HepG2 (cell line): ENCODE results near the gene STYXL1. TPM values are rescaled to one million over a fixed set of nuclear protein-coding genes. Genes with fewer than 3 reads are reported as not detected.

Experiments
- CC2D1A ChIP-seq: sonication (generic); formaldehyde crosslinking; IDR thresholded peaks from 2 replicates; pipeline ENCODE4 v1.8.1; 2023; ENCODE audit warnings: mild to moderate bottlenecking, missing genetic modification reagents
- CEBPG ChIP-seq: IDR thresholded peaks from 2 replicates; pipeline ENCODE4 v1.6.1; 2016
- HNF4G ChIP-seq, 2 experiments: sonication (generic) in 1 of 2; formaldehyde crosslinking in 1 of 2; IDR thresholded peaks; 2 replicates each; pipeline versions ENCODE4 v1.4.0 to v1.6.1; 2011 to 2020; ENCODE audit warnings: borderline replicate concordance in 2 of 2, low read depth in 2 of 2, mild to moderate bottlenecking in 2 of 2, low read length in 1 of 2, missing genetic modification reagents in 1 of 2, moderate library complexity in 1 of 2
- JUN ChIP-seq: sonication (generic); formaldehyde crosslinking; IDR thresholded peaks from 2 replicates; pipeline ENCODE4 v1.4.0; 2020; ENCODE audit warnings: mild to moderate bottlenecking, missing genetic modification reagents
- NR2F1 ChIP-seq, 2 experiments: fragments of 450-650 bp in 1 of 2; formaldehyde crosslinking in 1 of 2; IDR thresholded peaks; 2 replicates each; pipeline versions ENCODE4 v1.5.0 to v1.6.1; 2016 to 2020; ENCODE audit warnings: mild to moderate bottlenecking in 1 of 2, missing compliant biosample characterization in 1 of 2, missing genetic modification reagents in 1 of 2, moderate library complexity in 1 of 2
- RORA ChIP-seq: sonication (generic); formaldehyde crosslinking; IDR thresholded peaks from 2 replicates; pipeline ENCODE4 v1.5.0; 2020; ENCODE audit warnings: mild to moderate bottlenecking, missing genetic modification reagents, moderate library complexity
- SUZ12 ChIP-seq: fragments of 150-350 bp; IDR thresholded peaks from 2 replicates; pipeline ENCODE4 v1.6.1; 2014; ENCODE audit warnings: low read depth, low read length
- ZNF468 ChIP-seq: sonication (generic); formaldehyde crosslinking; IDR thresholded peaks from 2 replicates; pipeline ENCODE4 v1.8.0; 2022; ENCODE audit warnings: mild to moderate bottlenecking, moderate library complexity, missing genetic modification reagents
- ZNF557 ChIP-seq: sonication (generic); formaldehyde crosslinking; IDR thresholded peaks from 2 replicates; pipeline ENCODE4 v1.4.0; 2020; ENCODE audit warnings: missing genetic modification reagents
- ZZZ3 ChIP-seq: sonication (generic); formaldehyde crosslinking; IDR thresholded peaks from 2 replicates; pipeline ENCODE4 v1.4.0; 2020; ENCODE audit warnings: missing genetic modification reagents, mild to moderate bottlenecking, borderline replicate concordance
- polyA plus RNA-seq, 8 experiments: library from polyadenylated mRNA; depleted of rRNA in 3 of 8; stranded (reverse) in 7 of 8; unstranded in 1 of 8; fragments of >200 nt; fragmentation: Illumina TruSeq in 4 of 8; extraction: Trizol in 4 of 8; gene quantifications; 2 replicates each; pipeline versions ENCODE4 v1.2.1 to v1.2.3, GENCODE V29; 2011 to 2016; ENCODE audit warnings: low read depth in 4 of 8, missing spikeins in 1 of 8, mixed read lengths in 1 of 8; ENCODE audit not compliant: insufficient read depth in 1 of 8
- total RNA-seq, 5 experiments: library from RNA; depleted of rRNA; stranded (reverse); fragments of >200 nt; fragmentation: Illumina TruSeq; extraction: Trizol; gene quantifications; 2 replicates each; pipeline ENCODE4 v1.2.3, GENCODE V29; 2016; ENCODE audit warnings: low read depth in 1 of 5
- TF ChIP-seq, protein P1 (sequence below): IDR thresholded peaks from 2 replicates; pipeline ENCODE4 v1.6.1; 2016; ENCODE audit warnings: low read depth
- TF ChIP-seq, protein P2 (sequence below): sonication (generic); formaldehyde crosslinking; IDR thresholded peaks from 2 replicates; pipeline ENCODE4 v1.5.0; 2020; ENCODE audit warnings: missing genetic modification reagents
- TF ChIP-seq, protein P3 (sequence below): sonication (generic); formaldehyde crosslinking; conservative IDR thresholded peaks from 2 replicates; pipeline ENCODE4 v1.4.0; 2020; ENCODE audit warnings: missing genetic modification reagents
- TF ChIP-seq, protein P4 (sequence below): sonication (generic); formaldehyde crosslinking; IDR thresholded peaks from 2 replicates; pipeline ENCODE4 v1.5.0; 2020; ENCODE audit warnings: mild to moderate bottlenecking, missing genetic modification reagents
- TF ChIP-seq, protein P5 (sequence below): IDR thresholded peaks from 2 replicates; pipeline ENCODE4 v1.6.1; 2012; ENCODE audit warnings: low read depth, low read length, improper control_type of control experiment
- TF ChIP-seq, protein P6 (sequence below): sonication (generic); formaldehyde crosslinking; IDR thresholded peaks from 2 replicates; pipeline ENCODE4 v1.4.0; 2020; ENCODE audit warnings: mild to moderate bottlenecking, missing genetic modification reagents

Gene STYXL1
- total and polyA plus RNA-seq, 2 of the 13 experiments (the other 11 are each of a cell fraction or from before 2014, with no cell fraction given) = 23.9 to 38.3 TPM

DNA sequence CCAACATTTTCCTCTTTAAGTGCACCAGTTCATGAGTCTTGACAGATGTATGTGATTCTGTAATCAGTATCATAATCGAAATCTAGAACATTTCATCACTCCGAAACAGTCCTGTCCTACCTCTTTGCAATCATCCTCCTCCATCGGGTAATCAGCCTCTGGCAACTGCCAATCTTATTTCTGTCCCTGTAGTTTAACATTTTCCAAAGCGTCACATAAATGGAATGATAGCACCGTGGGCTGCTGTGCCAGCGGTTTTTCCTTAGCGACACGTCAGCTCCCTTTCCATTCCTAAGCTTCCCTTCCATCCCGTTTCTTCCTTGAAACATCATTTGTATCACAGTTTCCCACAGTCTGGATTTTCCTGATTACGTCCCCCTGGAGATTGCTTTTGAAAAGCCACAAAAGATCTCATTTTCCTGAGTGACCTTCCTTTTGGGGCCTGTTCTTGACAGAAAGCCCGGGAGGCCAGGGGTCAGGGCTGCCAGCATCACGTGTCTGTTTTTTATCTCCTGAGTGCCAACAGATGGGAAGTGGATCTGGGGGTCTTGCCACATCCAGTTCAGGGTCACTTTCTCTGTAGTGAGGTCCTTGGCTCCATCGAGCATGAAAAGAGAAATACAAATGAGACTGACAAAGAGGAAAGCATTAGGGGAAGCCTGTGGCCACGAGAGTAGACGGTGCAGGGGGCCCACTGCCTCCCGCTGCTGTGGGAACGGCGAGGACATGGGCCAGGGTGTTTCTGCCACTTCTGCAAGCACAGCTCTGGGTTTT lies 85.0 kb downstream of the STYXL1 start (continued):
- TF ChIP-seq, protein P1, sequence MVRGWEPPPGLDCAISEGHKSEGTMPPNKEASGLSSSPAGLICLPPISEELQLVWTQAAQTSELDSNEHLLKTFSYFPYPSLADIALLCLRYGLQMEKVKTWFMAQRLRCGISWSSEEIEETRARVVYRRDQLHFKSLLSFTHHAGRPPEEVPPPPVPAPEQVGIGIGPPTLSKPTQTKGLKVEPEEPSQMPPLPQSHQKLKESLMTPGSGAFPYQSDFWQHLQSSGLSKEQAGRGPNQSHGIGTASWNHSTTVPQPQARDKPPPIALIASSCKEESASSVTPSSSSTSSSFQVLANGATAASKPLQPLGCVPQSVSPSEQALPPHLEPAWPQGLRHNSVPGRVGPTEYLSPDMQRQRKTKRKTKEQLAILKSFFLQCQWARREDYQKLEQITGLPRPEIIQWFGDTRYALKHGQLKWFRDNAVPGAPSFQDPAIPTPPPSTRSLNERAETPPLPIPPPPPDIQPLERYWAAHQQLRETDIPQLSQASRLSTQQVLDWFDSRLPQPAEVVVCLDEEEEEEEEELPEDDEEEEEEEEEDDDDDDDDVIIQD (CRISPR knock-in tag) = 0 out of 2 replicates have a peak, but pooled peaks have one; percentile 21
- TF ChIP-seq, protein P2, sequence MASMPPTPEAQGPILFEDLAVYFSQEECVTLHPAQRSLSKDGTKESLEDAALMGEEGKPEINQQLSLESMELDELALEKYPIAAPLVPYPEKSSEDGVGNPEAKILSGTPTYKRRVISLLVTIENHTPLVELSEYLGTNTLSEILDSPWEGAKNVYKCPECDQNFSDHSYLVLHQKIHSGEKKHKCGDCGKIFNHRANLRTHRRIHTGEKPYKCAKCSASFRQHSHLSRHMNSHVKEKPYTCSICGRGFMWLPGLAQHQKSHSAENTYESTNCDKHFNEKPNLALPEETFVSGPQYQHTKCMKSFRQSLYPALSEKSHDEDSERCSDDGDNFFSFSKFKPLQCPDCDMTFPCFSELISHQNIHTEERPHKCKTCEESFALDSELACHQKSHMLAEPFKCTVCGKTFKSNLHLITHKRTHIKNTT = no peak
- peak; percentile 71 for TF ChIP-seq CEBPG
- TF ChIP-seq, protein P3, sequence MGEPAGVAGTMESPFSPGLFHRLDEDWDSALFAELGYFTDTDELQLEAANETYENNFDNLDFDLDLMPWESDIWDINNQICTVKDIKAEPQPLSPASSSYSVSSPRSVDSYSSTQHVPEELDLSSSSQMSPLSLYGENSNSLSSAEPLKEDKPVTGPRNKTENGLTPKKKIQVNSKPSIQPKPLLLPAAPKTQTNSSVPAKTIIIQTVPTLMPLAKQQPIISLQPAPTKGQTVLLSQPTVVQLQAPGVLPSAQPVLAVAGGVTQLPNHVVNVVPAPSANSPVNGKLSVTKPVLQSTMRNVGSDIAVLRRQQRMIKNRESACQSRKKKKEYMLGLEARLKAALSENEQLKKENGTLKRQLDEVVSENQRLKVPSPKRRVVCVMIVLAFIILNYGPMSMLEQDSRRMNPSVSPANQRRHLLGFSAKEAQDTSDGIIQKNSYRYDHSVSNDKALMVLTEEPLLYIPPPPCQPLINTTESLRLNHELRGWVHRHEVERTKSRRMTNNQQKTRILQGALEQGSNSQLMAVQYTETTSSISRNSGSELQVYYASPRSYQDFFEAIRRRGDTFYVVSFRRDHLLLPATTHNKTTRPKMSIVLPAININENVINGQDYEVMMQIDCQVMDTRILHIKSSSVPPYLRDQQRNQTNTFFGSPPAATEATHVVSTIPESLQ = no peak
- TF ChIP-seq, protein P4, sequence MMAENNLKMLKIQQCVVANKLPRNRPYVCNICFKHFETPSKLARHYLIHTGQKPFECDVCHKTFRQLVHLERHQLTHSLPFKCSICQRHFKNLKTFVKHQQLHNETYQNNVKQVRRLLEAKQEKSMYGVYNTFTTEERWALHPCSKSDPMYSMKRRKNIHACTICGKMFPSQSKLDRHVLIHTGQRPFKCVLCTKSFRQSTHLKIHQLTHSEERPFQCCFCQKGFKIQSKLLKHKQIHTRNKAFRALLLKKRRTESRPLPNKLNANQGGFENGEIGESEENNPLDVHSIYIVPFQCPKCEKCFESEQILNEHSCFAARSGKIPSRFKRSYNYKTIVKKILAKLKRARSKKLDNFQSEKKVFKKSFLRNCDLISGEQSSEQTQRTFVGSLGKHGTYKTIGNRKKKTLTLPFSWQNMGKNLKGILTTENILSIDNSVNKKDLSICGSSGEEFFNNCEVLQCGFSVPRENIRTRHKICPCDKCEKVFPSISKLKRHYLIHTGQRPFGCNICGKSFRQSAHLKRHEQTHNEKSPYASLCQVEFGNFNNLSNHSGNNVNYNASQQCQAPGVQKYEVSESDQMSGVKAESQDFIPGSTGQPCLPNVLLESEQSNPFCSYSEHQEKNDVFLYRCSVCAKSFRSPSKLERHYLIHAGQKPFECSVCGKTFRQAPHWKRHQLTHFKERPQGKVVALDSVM (CRISPR knock-in tag) = peak; percentile 49
- TF ChIP-seq RORA (CRISPR knock-in tag) = no peak
- TF ChIP-seq, protein P5, sequence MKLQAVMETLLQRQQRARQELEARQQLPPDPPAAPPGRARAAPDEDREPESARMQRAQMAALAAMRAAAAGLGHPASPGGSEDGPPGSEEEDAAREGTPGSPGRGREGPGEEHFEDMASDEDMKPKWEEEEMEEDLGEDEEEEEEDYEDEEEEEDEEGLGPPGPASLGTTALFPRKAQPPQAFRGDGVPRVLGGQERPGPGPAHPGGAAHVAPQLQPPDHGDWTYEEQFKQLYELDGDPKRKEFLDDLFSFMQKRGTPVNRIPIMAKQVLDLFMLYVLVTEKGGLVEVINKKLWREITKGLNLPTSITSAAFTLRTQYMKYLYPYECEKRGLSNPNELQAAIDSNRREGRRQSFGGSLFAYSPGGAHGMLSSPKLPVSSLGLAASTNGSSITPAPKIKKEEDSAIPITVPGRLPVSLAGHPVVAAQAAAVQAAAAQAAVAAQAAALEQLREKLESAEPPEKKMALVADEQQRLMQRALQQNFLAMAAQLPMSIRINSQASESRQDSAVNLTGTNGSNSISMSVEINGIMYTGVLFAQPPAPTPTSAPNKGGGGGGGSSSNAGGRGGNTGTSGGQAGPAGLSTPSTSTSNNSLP = peak; percentile 53; the same call in 1 of the 2 replicates
- no peak for TF ChIP-seq CC2D1A (CRISPR knock-in tag)
- TF ChIP-seq ZZZ3 (CRISPR knock-in tag) = no peak
- no peak for TF ChIP-seq ZNF557 (CRISPR knock-in tag)
- TF ChIP-seq, protein P6, sequence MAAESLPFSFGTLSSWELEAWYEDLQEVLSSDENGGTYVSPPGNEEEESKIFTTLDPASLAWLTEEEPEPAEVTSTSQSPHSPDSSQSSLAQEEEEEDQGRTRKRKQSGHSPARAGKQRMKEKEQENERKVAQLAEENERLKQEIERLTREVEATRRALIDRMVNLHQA (CRISPR knock-in tag) = no peak
- TF ChIP-seq ZNF468 (CRISPR knock-in tag) = no peak
- TF ChIP-seq SUZ12 = no peak
- peak; percentile 65 to 71; a peak in 3 of 4 replicates for TF ChIP-seq NR2F1 (CRISPR knock-in tag; IDR thresholded peaks at IDR 0.05)
- no peak for TF ChIP-seq JUN
- peak; percentile 11; the same call in 1 of the 2 replicates for TF ChIP-seq HNF4G (IDR thresholded peaks at IDR 0.05; ENCODE audit: borderline replicate concordance, low read depth, low read length)
- peak; percentile 58; the same call in 1 of the 2 replicates for TF ChIP-seq HNF4G (CRISPR knock-in tag; IDR thresholded peaks at IDR 0.05; ENCODE audit: borderline replicate concordance, low read depth)
